ENCODE results near the gene FARS2.
"Not testable (repeated sequence)": the region's sequence is repeated elsewhere in the genome, so short reads cannot be mapped to it uniquely, and the experiment has no call there.

DNA sequence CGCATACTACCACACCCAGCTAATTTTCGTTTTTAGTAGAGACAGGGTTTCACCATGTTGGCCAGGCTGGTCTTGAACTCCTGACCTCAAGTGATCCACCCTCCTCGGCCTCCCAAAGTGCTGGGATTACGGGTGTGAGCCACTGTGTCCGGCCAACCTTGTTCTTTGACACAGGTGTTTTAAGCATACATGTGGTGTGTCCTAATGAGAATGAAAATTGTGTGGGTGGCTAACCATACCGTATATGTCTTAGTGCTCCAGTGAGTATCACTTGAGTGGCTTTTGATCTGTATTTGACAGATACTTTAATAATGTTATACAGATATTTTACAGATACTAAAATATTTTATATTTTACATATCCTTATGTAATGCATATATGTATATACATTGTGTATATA is 395.4 kb downstream of the FARS2 start:
- not testable (repeated sequence) for TF ChIP-seq POLR2AphosphoS5, POLR2A, EP300 (IDR thresholded peaks at IDR 0.05)
- TF ChIP-seq, protein P1, sequence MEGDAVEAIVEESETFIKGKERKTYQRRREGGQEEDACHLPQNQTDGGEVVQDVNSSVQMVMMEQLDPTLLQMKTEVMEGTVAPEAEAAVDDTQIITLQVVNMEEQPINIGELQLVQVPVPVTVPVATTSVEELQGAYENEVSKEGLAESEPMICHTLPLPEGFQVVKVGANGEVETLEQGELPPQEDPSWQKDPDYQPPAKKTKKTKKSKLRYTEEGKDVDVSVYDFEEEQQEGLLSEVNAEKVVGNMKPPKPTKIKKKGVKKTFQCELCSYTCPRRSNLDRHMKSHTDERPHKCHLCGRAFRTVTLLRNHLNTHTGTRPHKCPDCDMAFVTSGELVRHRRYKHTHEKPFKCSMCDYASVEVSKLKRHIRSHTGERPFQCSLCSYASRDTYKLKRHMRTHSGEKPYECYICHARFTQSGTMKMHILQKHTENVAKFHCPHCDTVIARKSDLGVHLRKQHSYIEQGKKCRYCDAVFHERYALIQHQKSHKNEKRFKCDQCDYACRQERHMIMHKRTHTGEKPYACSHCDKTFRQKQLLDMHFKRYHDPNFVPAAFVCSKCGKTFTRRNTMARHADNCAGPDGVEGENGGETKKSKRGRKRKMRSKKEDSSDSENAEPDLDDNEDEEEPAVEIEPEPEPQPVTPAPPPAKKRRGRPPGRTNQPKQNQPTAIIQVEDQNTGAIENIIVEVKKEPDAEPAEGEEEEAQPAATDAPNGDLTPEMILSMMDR (IDR thresholded peaks at IDR 0.05): not testable (repeated sequence)
